GM19468 (cell line): ENCODE data around the gene ZNF500.

Source experiments
- ATAC-seq: cut with Tn5 transposase; IDR thresholded peaks from one replicate; pipeline ENCODE4 v1.9.1; 2021; ENCODE audit warnings: mild to moderate bottlenecking, moderate library complexity, moderate number of reproducible peaks; ENCODE audit not compliant: unreplicated experiment; ENCODE audit errors: extremely low read depth

Gene ZNF500

DNA sequence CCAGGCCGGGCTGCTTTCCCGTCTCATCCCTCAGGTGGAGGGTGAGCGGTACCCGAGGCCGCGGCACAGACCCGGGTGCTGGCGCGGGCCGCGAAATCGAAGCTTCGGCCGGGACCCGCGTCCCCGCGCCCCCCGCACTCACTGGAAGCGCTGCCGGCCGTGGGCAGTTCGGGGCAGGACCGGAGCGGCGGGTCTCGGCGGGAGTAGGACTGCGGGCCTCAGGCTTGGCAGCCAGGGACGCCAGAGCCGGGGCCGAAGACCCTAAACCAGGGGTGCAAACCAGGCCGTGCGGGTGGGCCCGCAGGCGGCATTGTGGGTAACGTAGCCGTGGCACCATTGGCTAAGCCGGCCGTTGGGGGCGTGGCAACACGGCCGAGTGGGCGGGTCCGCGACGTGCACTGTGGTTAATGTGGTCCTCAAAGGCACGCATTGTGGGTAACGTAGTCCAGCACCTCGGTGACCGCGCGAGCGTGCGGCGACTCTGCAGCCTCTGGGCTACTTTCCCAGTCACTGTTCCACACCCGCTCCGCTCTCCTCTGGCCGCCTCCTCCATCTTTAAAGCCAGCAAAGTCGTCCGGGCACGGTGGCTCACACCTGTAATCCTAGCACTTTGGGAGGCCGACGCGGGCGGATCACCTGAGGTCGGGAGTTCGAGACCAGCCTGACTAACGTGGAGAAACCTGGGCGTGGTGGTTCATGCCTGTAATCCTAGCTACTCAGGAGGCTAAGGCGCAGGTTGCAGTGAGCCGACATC, at the start of gene ZNF500:
Gene ZNF500, minus strand, starts transcription at position 288 of the 754 bp plus-strand sequence. CDS start 1,184 bp downstream, outside the sequence.
- peak; percentile 80 for ATAC-seq

DNA sequence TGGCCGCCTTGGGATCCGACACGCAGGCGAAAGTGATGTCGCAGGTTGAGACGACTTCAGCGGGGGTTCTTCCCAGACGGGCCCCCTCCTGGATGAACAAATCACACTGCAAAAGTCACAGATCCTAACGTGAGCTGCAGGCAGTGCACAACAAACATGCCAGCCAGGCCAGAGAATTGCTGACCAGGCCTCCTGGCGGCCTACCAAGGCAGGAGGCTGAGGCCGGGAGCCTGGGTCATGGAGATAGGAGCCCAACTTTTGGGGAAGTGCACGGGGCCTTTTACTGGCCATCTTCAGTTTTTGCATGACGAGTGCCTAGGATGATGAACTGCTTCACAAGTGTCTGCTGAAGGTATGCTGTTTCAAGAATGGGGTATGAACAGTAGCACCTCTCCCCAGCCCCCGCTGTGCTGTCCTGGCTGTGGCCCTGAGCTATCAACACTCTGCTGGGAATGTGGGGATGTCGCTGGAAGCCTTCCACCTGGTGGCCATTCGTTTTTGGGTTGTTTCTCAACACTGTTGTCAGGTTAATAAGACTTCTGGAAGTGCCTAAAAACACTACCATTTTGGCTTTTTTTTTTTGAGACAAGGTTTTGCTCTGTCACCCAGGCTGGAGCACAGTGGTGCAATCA, 47.7 kb upstream of the ZNF500 start:
- no peak for ATAC-seq

DNA sequence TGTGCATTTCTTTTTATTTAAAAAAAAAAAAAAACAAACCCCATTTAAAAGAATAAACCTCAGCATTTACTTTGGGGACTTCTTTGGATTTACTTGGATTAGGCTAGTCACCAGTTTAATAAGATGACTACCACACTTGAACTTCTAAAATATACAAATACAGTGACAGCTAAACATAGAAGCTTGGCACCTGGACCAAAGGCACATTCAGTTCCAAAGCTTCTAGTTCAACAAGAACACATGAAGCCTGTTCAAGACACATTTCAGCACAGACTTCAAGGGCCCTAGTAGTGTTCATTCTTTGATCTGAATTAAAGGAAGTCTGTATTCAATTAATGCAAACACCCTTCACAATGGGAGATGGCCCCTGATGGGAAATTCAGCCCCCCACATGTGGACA, 47.1 kb upstream of the ZNF500 start:
- ATAC-seq, result no peak

DNA sequence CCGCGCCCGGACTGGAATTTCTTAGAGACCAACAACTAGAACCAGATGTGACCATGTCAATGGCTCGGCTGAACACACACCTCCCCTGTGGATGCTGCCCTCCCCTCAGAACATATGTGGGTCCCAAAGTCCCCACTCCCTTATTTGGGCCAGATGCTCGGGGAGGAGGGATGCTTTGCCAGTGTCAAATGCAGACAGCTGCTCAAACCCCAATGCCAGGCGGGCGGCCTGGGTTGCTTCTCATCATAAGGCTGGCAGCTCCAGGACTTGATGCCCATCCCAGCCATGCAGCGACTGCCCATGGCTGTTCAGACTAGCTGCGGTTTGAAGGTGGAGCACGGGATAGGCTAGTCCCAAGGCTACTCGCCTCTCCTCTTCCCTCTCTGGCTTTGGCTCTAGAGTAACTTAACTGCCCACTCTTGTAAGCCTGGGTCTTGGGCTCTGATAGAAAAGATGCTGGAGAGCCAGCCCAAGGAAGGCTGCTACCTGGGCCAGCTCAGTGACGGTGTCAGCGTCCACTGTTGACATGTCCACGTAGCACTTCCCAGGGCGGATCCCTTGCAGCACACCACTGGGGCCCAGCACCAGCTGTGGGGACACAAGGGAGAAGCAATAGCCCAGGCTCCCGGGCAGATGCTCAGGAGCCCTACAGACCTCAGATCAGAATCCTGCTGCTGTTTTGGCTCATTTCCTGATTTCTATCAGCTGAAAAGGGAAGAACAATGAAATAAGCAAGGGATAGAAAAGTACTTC, 46.5 kb upstream of the ZNF500 start:
- no peak for ATAC-seq

DNA sequence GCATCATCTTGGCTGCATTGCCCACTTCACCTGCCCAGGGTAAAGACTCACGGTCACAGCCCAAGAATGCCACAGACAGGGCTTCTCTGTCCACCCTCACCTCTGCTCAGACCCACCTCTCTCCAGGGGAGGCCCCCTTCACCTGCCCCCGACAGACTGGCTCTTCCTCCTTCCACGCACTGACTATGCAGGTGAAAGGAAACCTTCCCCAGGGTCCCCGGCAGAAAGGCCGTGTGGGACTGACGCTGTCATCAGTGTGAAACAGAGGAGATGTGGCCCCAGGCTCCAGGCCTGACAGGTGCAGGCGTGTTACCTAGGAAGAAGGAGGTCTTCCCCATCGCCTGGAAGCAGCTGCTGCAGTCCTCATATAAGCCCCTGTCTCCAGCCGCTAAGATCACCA, 44.8 kb upstream of the ZNF500 start:
- no peak for ATAC-seq

DNA sequence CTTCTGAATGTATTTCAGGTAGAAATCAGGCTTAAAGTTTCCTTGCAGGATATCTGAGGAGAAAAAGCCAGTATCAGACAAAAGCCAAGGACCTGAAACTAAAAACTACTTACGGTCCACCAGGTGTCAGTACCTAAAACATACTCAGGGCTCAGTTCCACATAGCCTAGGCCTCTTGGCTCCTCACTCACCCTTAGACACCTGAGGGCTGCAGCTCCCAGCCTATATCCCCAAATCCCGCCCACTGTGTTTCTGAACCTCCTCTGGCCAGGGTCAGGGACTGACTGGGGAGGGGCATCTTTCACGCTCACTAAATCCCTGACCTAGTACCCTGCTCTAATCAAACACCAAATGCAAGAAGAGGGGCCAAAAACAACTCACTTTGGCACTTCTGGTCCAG, 44.3 kb upstream of the ZNF500 start:
- no peak for ATAC-seq

DNA sequence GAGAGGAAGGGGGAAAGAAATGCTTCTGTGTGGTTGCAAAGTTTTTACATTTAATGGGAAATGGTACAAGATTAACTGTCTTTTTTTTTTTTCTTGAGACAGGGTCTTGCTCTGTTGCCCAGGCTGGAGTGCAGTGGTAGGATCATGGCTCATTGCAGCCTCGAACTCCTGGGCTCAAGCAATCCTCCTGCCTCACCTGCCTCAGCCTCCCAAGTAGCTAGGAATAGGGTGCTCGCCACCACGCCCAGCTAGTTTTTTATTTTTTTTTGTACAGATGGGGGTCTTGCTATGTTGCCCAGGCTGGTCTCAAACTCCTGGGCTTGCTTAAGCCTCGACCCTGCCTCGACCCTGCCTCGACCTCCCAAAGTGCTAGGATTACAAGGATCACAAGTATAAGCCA, 39.3 kb upstream of the ZNF500 start:
- ATAC-seq, result no peak

DNA sequence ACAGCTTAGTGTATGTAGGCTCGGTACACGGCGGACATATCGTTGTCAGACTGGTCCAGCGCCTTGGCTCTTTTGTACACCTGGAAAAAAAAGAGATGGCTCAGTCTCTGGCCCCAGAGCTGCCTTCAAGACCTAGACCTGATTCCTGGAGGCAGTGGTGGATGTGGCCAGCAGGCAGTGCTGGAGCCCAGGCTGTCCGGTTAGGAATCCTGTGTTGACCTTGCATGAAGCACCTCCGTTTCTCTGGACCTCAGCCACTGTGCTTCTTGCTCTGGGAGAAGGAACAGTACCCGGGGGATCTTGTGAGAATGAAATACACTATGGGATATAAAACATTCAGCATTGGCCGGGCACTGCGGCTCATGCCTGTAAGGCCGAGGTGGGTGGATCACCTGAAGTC, 38.3 kb upstream of the ZNF500 start:
- no peak for ATAC-seq

DNA sequence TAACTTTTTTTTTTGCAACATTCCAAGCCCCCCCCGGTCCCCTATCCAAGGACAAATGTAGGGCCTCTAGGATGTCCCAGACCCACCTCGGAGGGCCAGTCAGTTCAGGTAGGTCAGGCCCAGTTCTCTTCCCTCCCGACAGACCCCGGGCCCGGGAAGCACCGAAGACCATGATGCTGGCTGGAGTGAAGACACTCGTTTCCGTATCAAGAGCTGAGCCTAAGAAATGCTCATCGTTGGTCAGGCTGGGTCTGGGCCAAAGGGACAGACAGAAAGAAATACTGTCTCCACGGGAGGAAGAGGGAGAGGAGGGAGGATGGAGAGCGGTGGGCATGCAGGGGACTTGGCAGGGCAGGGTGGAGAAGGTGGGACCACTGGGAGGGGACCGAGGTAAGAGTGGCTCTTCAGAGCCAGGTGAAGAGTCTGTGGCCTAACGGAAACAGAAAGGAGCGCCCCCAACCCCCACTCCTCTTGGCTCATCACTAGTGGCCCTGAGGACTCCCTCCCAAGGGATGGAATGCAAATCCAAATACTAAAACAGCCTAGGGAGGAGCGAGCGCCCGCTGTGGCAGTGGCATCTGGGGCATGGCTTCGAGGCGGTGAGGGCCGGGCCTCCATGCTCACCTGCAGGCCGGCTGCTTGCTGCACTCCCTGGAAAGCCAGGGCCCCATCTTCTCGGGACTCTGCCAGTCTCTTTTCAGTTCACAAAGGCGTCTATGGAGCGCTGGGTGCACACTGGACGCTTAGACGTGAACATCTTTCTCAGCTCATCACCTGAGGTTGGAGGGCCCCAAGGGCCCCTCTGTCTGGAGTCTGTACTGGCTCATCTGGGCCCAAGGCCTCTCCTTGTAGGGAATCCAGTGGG, 37.2 kb upstream of the ZNF500 start:
- ATAC-seq, result no peak

DNA sequence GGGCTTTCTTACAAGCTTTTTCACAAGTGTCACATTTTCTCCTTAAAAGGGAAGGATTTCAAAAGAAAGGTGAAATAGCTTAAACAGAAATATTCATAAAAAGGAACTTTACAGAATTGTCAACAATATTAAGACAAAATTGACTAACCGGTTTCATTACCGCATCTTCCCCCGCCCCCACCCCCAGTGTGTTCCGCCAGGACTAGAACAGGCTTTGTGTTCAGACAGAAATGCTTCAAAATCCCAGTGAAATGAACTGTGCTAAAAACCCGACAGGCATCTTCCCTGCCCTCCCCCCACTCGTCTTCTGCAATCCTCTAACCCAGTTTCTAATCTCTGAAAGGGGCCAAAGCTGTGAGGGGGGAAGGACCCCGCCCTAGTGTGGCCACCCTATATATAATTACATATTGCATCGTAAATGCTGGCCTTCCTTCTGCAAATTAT, 36.5 kb upstream of the ZNF500 start:
- ATAC-seq, result no peak

DNA sequence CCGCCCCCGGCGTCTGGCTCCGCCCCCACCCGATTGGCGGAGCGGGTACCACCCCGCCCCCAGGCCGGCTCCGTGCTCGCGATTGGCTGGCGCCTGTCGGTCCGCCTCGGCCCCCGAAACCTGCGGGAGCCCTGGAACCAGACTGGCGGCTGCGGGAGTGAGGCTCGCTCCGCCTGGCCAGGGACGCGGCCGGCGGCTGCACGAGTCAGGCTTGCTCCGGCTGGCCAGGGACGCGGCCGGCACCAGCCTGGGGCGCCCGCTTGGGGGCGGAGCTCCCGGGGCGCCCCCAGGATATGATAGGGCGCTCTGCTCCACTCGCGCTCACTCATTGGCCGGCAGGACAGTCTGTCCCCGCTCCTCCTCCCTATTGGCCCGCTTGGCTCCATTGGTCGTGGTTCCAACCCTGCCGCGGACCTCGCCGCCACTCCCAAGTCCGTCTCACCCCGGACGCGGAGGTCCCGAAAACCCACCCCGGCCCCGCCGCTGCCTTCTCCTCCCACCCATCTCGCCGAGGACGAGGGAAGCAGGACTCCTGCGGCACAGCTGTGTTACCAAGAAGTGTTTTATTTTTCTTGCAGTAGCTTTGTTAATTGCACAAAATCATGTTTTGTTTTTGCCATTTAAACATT, 35.8 kb upstream of the ZNF500 start:
- ATAC-seq, result peak; percentile 76

DNA sequence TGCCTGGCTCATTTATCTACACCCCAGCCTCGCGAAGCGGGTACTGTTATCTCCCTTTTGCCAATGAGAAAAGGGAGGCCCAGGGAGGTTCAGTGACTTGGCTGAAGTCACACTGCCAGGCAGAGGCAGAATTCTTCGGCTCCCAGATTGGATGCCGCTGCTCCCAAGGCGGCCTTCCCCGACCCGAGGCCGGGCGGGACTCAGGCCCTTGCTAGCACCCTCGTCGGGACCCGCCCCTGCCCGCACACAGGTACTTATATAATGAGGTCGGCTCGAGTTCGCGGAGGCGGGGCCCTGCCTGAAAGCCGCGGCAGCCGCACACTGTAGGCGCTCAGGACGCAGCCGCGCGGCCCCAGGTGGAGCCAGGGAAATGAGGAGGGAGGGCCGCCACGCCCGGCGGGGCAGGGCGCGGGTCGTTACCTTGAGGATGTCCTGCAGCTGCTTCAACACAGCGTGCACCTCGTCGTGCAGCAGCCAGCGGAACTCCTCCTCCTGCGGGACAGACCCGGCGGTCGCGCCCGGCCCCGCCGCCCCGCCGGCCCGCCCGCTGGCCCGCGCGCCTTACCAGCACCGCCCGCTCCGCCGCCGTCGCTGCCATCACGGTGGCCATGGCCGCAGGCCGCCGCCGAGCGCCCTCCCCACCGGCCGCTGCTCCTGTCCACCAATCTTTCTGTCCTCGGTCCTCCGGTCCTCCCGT, 35.1 kb upstream of the ZNF500 start, which contains the start of gene ROGDI:
Gene ROGDI, minus strand, starts transcription at position 672 of the 697 bp plus-strand sequence. Its CDS starts 62 bp downstream, at position 610.
- peak; percentile 47 for ATAC-seq

DNA sequence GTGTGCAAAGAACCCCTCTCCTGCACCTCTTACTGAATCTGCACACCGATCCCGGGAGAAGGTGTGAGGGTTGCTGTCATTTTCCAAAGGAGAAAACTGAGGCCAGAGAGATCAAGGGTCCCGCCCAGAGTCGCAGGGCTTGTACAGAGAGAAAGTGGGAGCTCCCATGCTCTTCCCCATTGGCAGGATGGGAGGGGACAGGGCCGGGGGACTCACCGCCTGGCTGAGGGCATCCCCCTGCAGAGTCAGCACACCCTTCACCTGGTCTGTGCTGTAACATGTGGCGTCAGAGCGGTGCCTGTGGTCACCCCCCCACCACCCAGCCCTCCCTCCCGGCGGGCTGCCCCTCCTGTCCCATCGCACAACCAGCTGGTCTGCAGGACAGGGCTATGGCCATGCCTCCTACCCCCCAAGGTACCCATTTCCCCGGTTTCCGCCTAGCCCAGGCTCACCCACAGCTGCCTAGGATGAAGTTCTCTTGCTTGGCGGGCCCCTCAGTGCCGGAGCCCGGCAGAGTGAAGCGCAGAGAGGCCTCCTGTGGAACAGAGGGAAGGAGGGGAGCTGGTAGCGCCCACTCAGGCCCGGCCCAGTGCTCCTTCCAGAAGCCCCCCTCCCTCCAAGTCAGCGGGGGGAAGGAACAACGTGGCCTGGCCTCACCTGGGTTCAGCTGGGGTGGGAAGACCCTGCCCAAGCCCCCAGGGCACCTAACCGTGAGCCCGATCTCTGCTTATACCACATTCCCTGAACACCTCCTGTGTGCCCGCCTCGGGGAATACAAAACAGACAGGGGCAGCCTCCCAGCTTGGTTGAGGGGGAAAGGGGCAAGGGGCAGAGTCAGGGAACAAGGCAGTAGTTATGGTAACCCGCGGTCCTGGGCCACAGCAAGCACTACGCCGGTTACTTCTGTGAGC, 34.3 kb upstream of the ZNF500 start:
- ATAC-seq, result no peak

DNA sequence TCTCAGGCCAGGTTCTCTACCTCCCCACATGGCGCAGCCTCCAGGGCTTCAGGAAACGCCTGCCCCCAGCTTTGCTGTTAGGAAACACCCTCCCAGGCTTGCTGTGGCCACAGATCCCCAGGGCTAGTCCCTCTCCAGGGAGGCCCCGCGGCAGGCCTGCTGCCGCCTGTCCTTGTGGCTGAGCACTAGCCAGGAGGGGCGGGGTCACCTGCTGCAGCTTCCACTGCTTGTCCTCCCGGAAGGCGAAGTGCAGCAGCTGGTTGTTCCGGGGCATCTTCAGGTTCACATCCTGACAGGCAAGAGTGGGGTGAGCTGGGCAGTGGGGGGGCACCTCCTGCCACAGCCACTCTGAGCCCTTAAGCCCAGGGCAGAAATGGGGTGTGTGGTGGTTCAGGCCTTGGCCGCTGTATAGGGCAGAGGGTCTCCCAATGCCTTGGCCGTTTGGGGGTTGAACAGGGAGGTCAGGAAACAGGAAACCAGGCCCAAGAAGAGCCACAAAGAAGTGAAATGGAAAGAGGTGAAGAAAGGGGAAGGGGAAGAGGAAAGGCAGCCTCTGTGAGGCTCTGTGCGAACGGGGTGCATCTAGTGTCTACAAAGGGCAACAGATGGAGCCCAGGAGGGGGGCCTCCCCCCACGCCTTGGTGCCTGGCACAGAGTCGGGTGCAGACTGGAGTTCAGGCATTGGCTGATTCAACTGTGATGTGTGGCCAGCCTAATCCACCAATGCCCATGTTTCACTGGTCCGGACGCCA, 33.5 kb upstream of the ZNF500 start:
- no peak for ATAC-seq

DNA sequence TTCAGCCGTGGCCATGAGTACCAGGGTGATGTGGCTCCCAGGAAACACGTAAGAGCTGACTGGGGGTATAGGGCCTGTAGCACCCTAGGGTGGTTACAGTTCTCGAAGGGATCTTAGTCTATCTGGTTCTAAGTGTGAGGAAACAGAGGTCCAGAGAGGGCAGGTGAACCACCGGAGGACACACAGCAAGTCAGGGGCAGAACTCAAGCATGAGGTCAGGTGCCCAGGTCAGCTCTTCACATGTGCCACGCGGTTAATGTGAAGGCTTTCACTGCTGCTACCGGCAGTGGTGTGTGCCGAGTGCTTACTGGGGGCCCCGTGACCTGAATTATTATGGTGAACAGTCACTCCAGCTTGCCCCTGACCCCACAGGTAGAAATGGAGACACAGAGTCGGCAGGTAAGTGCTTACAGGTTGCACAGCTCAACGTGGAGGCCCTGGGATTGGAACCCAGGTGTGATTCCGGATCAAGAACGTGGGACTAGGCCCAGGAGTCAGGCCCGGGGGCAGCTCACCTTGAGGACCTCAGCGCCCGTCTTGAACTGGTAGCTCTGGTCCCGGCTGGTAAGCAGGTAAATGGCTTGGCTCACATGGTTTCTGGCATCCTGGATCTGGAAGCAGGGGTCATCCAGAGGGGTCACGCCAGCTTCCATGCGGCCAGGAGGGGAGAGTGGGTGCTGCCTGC, 32.4 kb upstream of the ZNF500 start:
- ATAC-seq, result no peak

DNA sequence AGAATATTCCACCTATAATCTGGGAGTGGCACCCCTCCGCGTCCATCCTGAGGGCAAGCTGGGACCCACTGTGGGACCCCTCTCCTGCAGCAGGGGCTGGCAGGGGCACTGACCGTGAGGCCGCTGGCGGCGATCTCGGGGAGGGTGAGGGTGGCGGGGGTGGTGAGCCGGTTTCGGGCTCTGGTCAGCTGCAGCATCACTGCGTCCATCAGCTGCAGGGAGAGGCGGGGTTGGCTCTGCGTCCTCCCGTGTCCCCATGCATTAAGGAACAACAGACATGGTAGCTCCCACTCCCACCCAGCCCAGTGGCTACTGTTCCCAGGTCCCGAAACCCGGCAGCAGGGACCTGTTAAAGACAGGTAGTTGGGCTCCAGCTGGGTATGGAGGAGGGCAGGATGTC, 31.5 kb upstream of the ZNF500 start:
- no peak for ATAC-seq

DNA sequence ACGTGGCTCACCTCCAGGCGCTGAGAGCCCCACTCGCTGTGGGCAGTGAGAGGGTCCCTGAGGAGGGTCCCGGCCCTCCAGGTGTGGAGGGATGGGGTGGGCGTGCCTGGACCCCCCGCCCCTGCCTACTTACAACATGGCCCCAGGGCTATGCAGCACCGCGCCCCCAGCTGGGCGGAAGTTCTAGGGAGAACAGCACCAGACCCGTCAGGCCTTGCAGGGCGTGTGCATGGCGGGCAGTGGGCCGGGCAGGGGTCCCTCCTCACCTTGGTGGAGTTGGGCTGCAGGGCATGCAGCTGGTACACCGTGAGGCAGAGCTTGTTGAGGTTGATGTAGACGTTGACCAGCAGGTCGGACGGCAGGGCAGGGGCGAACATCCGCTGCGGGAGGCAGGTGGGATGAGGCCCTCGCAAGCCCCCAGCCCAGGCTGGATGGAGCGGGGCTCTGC, 30.9 kb upstream of the ZNF500 start:
- no peak for ATAC-seq
